SK-N-SH treated with all-trans-retinoic acid at 6 μM for 48 hours (cell line): ENCODE results near the gene HADHA.

Experiments used
- SNAI2 ChIP-seq: fragments of 250-450 bp; sonication (Bioruptor Pico); IDR thresholded peaks from 2 replicates; pipeline ENCODE4 v1.5.0; 2020; ENCODE audit warnings: mild to moderate bottlenecking, moderate library complexity
- ZC3H10 ChIP-seq: fragments of 250-450 bp; sonication (Bioruptor Pico); IDR thresholded peaks from 2 replicates; pipeline ENCODE4 v1.5.1; 2021; ENCODE audit warnings: mild to moderate bottlenecking, moderate library complexity

DNA sequence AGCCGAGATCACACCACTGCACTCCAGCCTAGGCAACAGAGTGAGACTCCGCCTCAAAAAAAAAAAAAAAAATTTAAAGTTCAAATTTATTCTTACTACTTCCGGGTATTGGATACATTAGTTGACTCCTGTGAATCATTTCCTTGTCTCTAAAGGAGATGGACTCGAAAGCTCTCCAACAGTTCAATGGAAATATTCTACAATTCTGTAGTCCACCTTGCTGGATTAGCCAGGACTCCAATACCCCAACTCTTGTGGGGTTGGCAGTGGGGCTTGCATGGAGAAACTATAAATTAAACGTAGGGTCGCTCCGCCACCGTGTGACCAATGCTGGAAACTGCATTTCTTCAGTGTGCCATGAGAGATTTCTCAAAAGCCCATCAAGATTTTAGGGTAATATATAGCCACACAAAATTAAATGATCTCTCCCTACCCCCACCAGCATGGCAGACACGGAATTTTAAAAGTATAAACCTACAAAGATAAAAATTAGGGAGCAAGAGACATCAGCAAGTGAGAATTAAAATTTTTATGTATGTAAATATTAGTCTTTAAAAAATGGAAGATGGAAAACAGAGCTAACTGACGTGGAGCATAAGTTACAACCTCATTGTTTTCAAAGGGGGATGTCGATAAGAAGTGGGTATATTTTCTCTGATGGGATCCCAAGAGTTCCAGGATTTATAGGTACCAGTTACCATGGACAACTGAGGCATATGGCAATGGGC, 99.3 kb downstream of the HADHA start:
- TF ChIP-seq ZC3H10 (CRISPR knock-in tag) (no peak), SNAI2 (CRISPR knock-in tag) (no peak)
